Raji (cell line): ENCODE measurements around the gene CACNA1C.

Experiments
- POLR2A ChIP-seq: IDR thresholded peaks from 2 replicates; pipeline ENCODE4 v1.6.1; 2011; ENCODE audit warnings: low read depth, low read length, control low read depth; ENCODE audit not compliant: insufficient read depth

CACNA1C gene

GRCh38 chr12:2613326-2614073 lies 560.7 kb downstream of the CACNA1C start:
- no peak for TF ChIP-seq POLR2A

DNA sequence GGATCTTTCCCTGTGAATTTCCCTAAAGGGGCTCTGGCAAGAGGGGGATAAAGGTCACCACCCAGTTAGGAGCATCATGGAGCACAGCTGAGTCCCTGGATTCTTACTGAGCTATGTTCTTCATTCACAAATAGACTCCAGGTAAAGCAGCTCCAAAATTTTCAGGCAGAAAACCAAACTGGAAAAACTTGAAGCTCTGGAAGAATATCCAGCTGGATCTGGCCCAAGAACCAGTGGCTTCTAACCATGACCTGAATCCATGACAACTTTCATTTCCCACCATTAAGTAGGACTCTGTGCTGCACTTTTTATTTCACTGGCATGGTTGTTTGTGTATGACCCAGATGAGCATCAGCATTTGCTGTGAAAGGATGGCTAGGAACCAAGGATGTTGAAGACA lies 561.6 kb downstream of the CACNA1C start:
- TF ChIP-seq POLR2A, result no peak

DNA sequence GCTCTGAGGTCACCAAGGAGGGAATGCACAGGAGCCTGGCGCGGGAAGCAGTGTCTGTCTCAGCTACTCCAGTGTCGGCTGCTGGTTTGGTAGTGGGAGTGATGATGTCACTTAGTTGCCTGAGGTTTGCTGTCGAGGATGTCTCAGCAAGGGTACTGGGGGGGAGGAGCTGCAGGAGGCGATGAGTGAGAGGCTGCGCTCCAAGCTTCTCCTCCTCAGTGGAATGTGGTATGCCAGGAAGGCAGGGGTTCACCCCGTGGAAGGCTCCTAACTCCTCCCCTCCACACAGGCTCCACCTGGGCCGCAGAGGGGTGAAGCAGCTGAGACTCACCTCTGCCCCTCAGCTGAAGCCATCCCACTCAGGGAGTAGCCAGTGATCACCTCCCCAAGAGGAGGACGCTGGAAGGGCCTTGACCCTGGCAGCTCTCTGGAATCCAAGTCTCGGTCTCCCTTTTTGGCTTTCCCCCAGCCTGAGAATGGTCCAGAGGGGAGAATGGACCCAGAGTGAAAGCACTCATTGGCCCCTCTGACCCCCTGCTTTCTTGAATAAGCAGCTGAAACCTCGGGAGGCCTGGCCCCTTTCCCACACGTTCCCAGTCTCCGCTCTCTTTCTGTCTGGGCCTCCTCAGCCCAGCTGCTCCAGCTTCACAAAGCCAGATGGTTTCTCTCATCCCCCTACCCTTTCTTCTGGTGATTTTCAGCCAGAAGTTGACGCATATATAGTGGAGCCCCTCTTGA lies 563.0 kb downstream of the CACNA1C start:
- no peak for TF ChIP-seq POLR2A

DNA sequence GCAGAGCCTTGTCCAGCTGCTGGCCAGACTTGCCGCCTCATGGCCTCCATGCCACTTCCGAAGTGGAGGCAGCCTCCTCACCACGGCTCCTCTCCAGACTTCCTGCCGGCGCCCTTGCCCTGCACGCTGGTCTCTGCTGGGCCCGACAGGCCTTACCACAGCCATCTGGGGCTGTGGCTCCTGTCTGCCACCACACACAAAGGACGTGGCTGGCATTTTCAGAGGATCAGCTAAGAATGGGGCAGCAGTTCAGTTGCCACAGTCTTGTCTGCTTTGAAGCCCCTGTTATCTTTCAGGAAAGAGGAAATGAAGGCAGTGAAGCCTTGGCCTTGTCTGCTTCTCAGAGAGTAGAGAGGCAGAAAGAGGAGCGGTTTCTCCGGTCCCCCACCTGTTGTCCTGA lies 564.0 kb downstream of the CACNA1C start:
- TF ChIP-seq POLR2A, result no peak

GRCh38 chr12:2617365-2617764 lies 564.6 kb downstream of the CACNA1C start:
- no peak for TF ChIP-seq POLR2A

- no peak for TF ChIP-seq POLR2A
Observed at GRCh38 chr12:2618291-2618995, 565.7 kb downstream of the CACNA1C start.

DNA sequence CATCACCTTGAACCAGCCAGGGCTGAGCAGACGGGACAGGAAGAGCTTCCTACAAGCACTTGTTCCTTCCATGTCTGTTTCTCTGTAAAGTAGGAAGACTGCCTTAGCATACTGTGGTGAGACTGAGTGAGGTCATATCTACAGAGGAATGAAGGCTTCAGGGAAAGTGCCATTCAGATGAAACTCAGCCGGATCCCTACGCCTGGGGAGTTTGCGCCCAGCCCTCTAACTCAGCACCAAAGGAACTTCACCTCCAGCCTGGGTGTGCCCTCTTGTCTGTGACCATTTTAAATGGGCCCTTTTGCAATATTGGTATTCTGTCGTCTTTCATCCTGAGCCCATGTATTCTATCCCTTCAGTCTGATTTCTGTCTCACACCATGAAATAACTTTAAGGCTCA lies 566.3 kb downstream of the CACNA1C start:
- TF ChIP-seq POLR2A, result no peak

- no peak for TF ChIP-seq POLR2A
Observed at GRCh38 chr12:2622460-2622859, 569.7 kb downstream of the CACNA1C start.

DNA sequence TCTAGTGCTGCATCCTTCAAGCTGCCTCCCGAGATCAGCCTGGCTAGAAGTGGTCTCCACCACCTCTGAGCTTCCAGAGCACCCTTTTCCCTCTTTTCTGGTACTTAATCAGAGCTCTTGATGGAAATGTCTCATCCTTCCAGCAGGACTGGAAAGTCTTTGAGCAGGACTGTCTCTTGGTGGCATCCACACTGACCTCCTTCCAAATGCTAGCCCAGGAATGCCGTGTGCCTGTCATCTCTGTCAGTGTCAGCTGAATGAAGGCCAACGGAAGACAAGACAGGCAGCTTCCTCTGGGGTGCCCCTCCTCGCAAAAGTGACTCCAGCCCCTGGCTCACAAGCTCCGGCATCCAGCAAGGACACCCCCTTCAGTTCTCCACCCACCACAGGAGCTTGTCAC lies 570.7 kb downstream of the CACNA1C start:
- TF ChIP-seq POLR2A, result no peak

GRCh38 chr12:2624543-2625288 lies 571.9 kb downstream of the CACNA1C start:
- TF ChIP-seq POLR2A, result no peak

DNA sequence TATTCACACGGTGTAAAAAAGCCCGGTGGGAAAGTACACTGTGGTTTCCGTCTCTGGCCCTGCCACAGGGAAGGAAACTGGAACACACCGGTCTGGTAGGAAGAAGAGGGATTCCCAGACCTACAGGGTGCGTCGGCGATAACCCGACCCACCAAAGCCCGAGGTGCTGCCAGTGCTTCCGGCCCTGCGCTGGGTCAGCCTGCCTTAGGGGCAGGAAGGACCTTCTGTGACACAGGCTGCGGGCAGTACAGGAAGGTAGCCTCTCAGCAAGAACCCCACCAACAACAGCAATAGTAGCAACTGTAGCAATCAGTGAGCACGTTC lies 572.5 kb downstream of the CACNA1C start:
- TF ChIP-seq POLR2A, result no peak

- no peak for TF ChIP-seq POLR2A
Observed at GRCh38 chr12:2627076-2627834, 574.5 kb downstream of the CACNA1C start.

DNA sequence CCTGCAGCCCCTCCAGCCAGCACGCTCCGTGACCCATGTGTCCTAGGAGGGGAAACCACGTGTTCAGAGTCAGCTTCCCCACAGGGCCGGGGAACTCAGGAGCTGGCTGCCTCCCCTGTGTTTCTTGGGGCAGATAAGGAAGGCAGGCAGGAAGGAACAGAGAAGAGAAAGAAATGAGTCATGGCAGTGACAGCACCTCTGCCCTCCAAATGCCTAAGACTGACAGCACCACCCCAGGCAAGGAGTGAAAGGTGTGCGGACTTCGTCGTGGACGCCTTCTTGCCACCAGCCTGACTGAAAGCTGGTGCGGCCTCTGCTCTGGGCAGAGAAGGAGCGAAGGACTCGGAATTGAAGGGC lies 575.0 kb downstream of the CACNA1C start:
- TF ChIP-seq POLR2A, result no peak

DNA sequence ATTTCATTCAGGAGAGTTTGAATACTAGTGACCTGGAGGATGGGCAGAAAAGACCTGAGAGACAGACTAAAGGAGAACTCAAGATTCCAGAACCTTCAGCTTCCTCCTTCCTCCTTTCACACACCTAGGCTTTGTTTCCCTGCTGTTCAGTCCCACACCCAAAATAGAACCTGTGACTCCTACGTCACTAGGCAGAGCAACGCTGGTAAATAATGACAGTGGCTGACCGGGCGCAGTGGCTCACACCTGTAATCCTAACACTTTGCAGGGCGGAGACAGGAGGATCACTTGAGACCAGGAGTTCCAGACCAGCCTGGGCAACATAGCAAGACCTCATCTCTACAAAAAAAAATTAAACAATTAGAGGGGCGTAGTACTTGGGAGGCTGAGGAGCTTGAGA lies 575.6 kb downstream of the CACNA1C start:
- TF ChIP-seq POLR2A, result no peak

- TF ChIP-seq POLR2A, result no peak
Observed at GRCh38 chr12:2629051-2629450, 576.3 kb downstream of the CACNA1C start.
